H1 (cell line): ENCODE measurements around the gene BABAM1. TPM values are rescaled to one million over a fixed set of nuclear protein-coding genes. Genes with fewer than 3 reads are reported as not detected.

ENCODE experiments used
- CTCF ChIA-PET: fragments of 300-600 bp; sonication (Branson Sonifier 250); formaldehyde crosslinking; loops from one replicate; lab custom pipeline; 2021; ENCODE audit not compliant: partially characterized antibody; lab: Charles Lee
- POLR2A ChIA-PET: fragments of 300-600 bp; sonication (Branson Sonifier 250); formaldehyde crosslinking; loops from one replicate; lab custom pipeline; 2021; ENCODE audit warnings: inconsistent platforms; ENCODE audit not compliant: partially characterized antibody; lab: Charles Lee
- DNase-seq, 2 experiments: peaks; one replicate each; pipeline versions ENCODE4 v3.0.0 to v3.0.0-alpha.2; 2010 to 2022; ENCODE audit warnings: low spot score in 2 of 2, low read depth in 1 of 2, mixed read lengths in 1 of 2
- FAIRE-seq: peaks from 2 replicates; lab custom pipeline; 2011; peaks lifted over from hg19 to GRCh38; lab: Jason Lieb, UNC
- H2AFZ ChIP-seq: 2 replicates; pipeline ENCODE4 v1.8.1; 2012; ENCODE audit warnings: low read length, inconsistent platforms
- H2AK5ac ChIP-seq: 2 replicates; pipeline ENCODE4 v1.6.1; 2013; ENCODE audit warnings: low read depth, low read length
- H2BK120ac ChIP-seq: replicated peaks from 2 replicates; pipeline ENCODE3; 2013; ENCODE audit warnings: low read depth, low read length, inconsistent platforms
- H2BK12ac ChIP-seq: 2 replicates; pipeline ENCODE4 v1.6.1; 2013; ENCODE audit warnings: low read depth, low read length
- H2BK15ac ChIP-seq: 2 replicates; pipeline ENCODE4 v1.6.1; 2013; ENCODE audit warnings: low read length
- H2BK20ac ChIP-seq: 2 replicates; pipeline ENCODE4 v1.6.1; 2013; ENCODE audit warnings: low read length
- H2BK5ac ChIP-seq: 2 replicates; pipeline ENCODE4 v1.6.1; 2013; ENCODE audit warnings: low read depth, low read length
- H3K14ac ChIP-seq: 2 replicates; pipeline ENCODE4 v1.6.1; 2013; ENCODE audit warnings: inconsistent platforms; ENCODE audit not compliant: insufficient read length
- H3K18ac ChIP-seq: 2 replicates; pipeline ENCODE4 v1.6.1; 2013; ENCODE audit warnings: low read length; ENCODE audit errors: extremely low read depth
- H3K23ac ChIP-seq: 2 replicates; pipeline ENCODE4 v1.6.1; 2013; ENCODE audit warnings: inconsistent platforms; ENCODE audit not compliant: insufficient read length
- H3K23me2 ChIP-seq: 2 replicates; pipeline ENCODE4 v1.6.1; 2013; ENCODE audit warnings: low read depth, low read length
- H3K27ac ChIP-seq: 2 replicates; pipeline ENCODE4 v1.6.1; 2011; ENCODE audit warnings: low read depth, low read length, inconsistent platforms
- H3K27me3 ChIP-seq, 4 experiments: replicated peaks in 1 of 4; 1 replicate in 1 of 4; 2 replicates in 3 of 4; pipeline versions ENCODE4 v1.6.1 to v1.8.1; 2011 to 2013; ENCODE audit warnings: low read length in 3 of 4, mild to moderate bottlenecking in 3 of 4, inconsistent platforms in 2 of 4, mixed read lengths in 2 of 4, moderate library complexity in 1 of 4; ENCODE audit not compliant: control insufficient read depth in 3 of 4, insufficient read depth in 3 of 4; ENCODE audit errors: extremely low read depth in 1 of 4
- H3K36me3 ChIP-seq, 4 experiments: 2 replicates each; pipeline versions ENCODE4 v1.6.1 to v1.8.1; 2011 to 2013; ENCODE audit warnings: mild to moderate bottlenecking in 4 of 4, low read length in 3 of 4, moderate library complexity in 2 of 4, control low read depth in 1 of 4, inconsistent platforms in 1 of 4; ENCODE audit not compliant: insufficient read depth in 4 of 4, control insufficient read depth in 2 of 4
- H3K4ac ChIP-seq: replicated peaks from 2 replicates; pipeline ENCODE3; 2013; ENCODE audit warnings: low read length, low read depth, mixed read lengths, inconsistent platforms; ENCODE audit not compliant: insufficient read length
- H3K4me1 ChIP-seq, 4 experiments: replicated peaks in 1 of 4; 1 replicate in 1 of 4; 2 replicates in 3 of 4; pipeline versions ENCODE4 v1.6.1 to v1.8.1; 2011 to 2013; ENCODE audit warnings: low read length in 3 of 4, inconsistent platforms in 2 of 4, mixed read lengths in 1 of 4; ENCODE audit not compliant: insufficient read depth in 4 of 4, control insufficient read depth in 3 of 4
- H3K4me2 ChIP-seq, 2 experiments: 2 replicates each; pipeline versions ENCODE4 v1.6.1 to v1.8.1; 2011 to 2013; ENCODE audit warnings: low read depth in 2 of 2, low read length in 2 of 2, control low read depth in 1 of 2, inconsistent platforms in 1 of 2, mild to moderate bottlenecking in 1 of 2; ENCODE audit not compliant: insufficient read depth in 1 of 2
- H3K4me3 ChIP-seq, 4 experiments: fragments of 200-600, 300-600 bp in 1 of 4; sonication (generic), shearing (Covaris generic), sonication (Bioruptor Twin) in 1 of 4; 2 replicates each; pipeline versions ENCODE4 v1.5.1 to v1.8.1; 2011 to 2016; ENCODE audit warnings: low read length in 4 of 4, low read depth in 3 of 4, control low read depth in 2 of 4, inconsistent platforms in 2 of 4, mild to moderate bottlenecking in 2 of 4, mixed read lengths in 1 of 4, moderate library complexity in 1 of 4; ENCODE audit not compliant: insufficient read depth in 2 of 4; ENCODE audit errors: extremely low read depth in 1 of 4
- H3K56ac ChIP-seq: replicated peaks from 2 replicates; pipeline ENCODE3; 2013; ENCODE audit warnings: low read depth, mild to moderate bottlenecking, mixed read lengths, low read length, inconsistent platforms; ENCODE audit not compliant: insufficient read length
- H3K79me1 ChIP-seq: 2 replicates; pipeline ENCODE4 v1.6.1; 2013; ENCODE audit warnings: low read depth, low read length, control low read depth
- H3K79me2 ChIP-seq, 2 experiments: 2 replicates each; pipeline versions ENCODE4 v1.6.1 to v1.8.1; 2012 to 2013; ENCODE audit warnings: low read length in 2 of 2, mild to moderate bottlenecking in 2 of 2, inconsistent platforms in 1 of 2; ENCODE audit not compliant: insufficient read depth in 2 of 2, control insufficient read depth in 1 of 2
- H3K9ac ChIP-seq, 4 experiments: replicated peaks in 1 of 4; 1 replicate in 1 of 4; 2 replicates in 3 of 4; pipeline versions ENCODE4 v1.6.1 to v1.8.1; 2011 to 2013; ENCODE audit warnings: low read depth in 3 of 4, low read length in 3 of 4, control low read depth in 2 of 4, mild to moderate bottlenecking in 2 of 4, moderate library complexity in 2 of 4, inconsistent platforms in 1 of 4; ENCODE audit errors: extremely low read depth in 1 of 4
- H3K9me3 ChIP-seq, 2 experiments: 2 replicates each; pipeline versions ENCODE4 v1.6.1 to v1.8.1; 2012 to 2013; ENCODE audit warnings: mild to moderate bottlenecking in 2 of 2, moderate library complexity in 2 of 2, control low read depth in 1 of 2, inconsistent platforms in 1 of 2, low read depth in 1 of 2, low read length in 1 of 2, mixed read lengths in 1 of 2; ENCODE audit not compliant: insufficient read depth in 2 of 2
- H4K20me1 ChIP-seq, 2 experiments: replicated peaks in 1 of 2; 2 replicates each; pipeline versions ENCODE3 to v1.8.1; 2011 to 2013; ENCODE audit warnings: inconsistent platforms in 2 of 2, low read length in 2 of 2, mild to moderate bottlenecking in 1 of 2; ENCODE audit not compliant: insufficient read depth in 2 of 2, control insufficient read depth in 1 of 2
- H4K5ac ChIP-seq: 2 replicates; pipeline ENCODE4 v1.6.1; 2013; ENCODE audit warnings: low read length, low read depth, mixed read lengths, inconsistent platforms; ENCODE audit not compliant: insufficient read length
- H4K8ac ChIP-seq: 2 replicates; pipeline ENCODE4 v1.8.0; 2013; ENCODE audit warnings: mild to moderate bottlenecking, moderate library complexity, low read length, inconsistent platforms; ENCODE audit not compliant: insufficient read depth; ENCODE audit errors: extremely low read depth
- H4K91ac ChIP-seq: replicated peaks from 2 replicates; pipeline ENCODE3; 2013; ENCODE audit warnings: low read length, mixed read lengths, inconsistent platforms; ENCODE audit not compliant: insufficient read length
- ATF2 ChIP-seq: IDR thresholded peaks from 2 replicates; pipeline ENCODE4 v1.6.1; 2012; ENCODE audit warnings: low read length, inconsistent platforms
- BCL11A ChIP-seq, 2 experiments: IDR thresholded peaks; one replicate each; pipeline ENCODE4 v1.6.1; 2011; ENCODE audit warnings: low read depth in 2 of 2, low read length in 2 of 2, mild to moderate bottlenecking in 2 of 2
- BRCA1 ChIP-seq: IDR thresholded peaks from 2 replicates; pipeline ENCODE4 v1.6.1; 2012; ENCODE audit warnings: low read depth, low read length, improper control_type of control experiment
- CEBPB ChIP-seq: IDR thresholded peaks from 2 replicates; pipeline ENCODE4 v1.6.1; 2012; ENCODE audit warnings: low read depth, low read length
- FOSL1 ChIP-seq: IDR thresholded peaks from 2 replicates; pipeline ENCODE4 v1.6.1; 2011; ENCODE audit warnings: mild to moderate bottlenecking, low read depth, low read length, moderate library complexity; ENCODE audit not compliant: insufficient read depth
- JUND ChIP-seq: IDR thresholded peaks from 2 replicates; pipeline ENCODE4 v1.6.1; 2011; ENCODE audit warnings: mild to moderate bottlenecking, improper control_type of control experiment, low read length
- KDM4A ChIP-seq: IDR thresholded peaks from one replicate; pipeline ENCODE4 v1.7.1; 2012; ENCODE audit warnings: low read depth, mild to moderate bottlenecking, moderate library complexity, low read length, inconsistent platforms; ENCODE audit not compliant: severe bottlenecking
- KDM5A ChIP-seq: fragments of 200-600 bp; IDR thresholded peaks from 2 replicates; pipeline ENCODE4 v1.7.1; 2012; ENCODE audit warnings: mild to moderate bottlenecking, low read length, inconsistent platforms, mixed read lengths
- POU5F1 ChIP-seq: IDR thresholded peaks from 2 replicates; pipeline ENCODE4 v1.6.1; 2011; ENCODE audit warnings: low read depth, mild to moderate bottlenecking, low read length, moderate library complexity
- SIX5 ChIP-seq: IDR thresholded peaks from 2 replicates; pipeline ENCODE4 v1.6.1; 2011; ENCODE audit warnings: mild to moderate bottlenecking, low read depth, low read length
- SP2 ChIP-seq: IDR thresholded peaks from 2 replicates; pipeline ENCODE4 v1.6.1; 2012; ENCODE audit warnings: mild to moderate bottlenecking, low read length, inconsistent platforms
- SP4 ChIP-seq: IDR thresholded peaks from 2 replicates; pipeline ENCODE4 v1.6.1; 2012; ENCODE audit warnings: low read length, inconsistent platforms
- TBP ChIP-seq: IDR thresholded peaks from 2 replicates; pipeline ENCODE4 v1.6.1; 2011; ENCODE audit warnings: low read depth, low read length, improper control_type of control experiment
- WGBS, 2 experiments: shearing (Covaris generic) in 1 of 2; methylation state at CpG; one replicate each; pipeline versions ENCODE4 v1.1.6 to v1.1.7; 2013 to 2015; ENCODE audit warnings: low lambda C conversion rate in 2 of 2, mixed read lengths in 2 of 2, inconsistent platforms in 1 of 2, low coverage in 1 of 2, missing lambda C conversion rate in 1 of 2; ENCODE audit not compliant: insufficient replicate concordance in 2 of 2, insufficient coverage in 1 of 2, insufficient read length in 1 of 2; ENCODE audit errors: extremely low coverage in 1 of 2, missing lambda C conversion rate in 1 of 2; 5-methylcytosine and 5-hydroxymethylcytosine counted together
- polyA plus RNA-seq, 7 experiments: library from polyadenylated mRNA; depleted of rRNA in 3 of 7; stranded (reverse) in 5 of 7; unstranded in 2 of 7; fragments of >200 nt in 5 of 7; fragments of 200-250 nt in 2 of 7; gene quantifications; 1 replicate in 5 of 7; 2 replicates in 1 of 7; 4 replicates in 1 of 7; pipeline versions ENCODE4 v1.2.1 to v1.2.3, GENCODE V29; 2011 to 2013; ENCODE audit warnings: missing spikeins in 2 of 7, mixed read lengths in 2 of 7
- total RNA-seq: library from RNA; stranded (reverse); fragmentation: NEBNext Ultra II Directional; extraction: Animal tissue kit (Norgen Biotek cat#: 25700); gene quantifications from 2 replicates; pipeline ENCODE4 v1.2.1, GENCODE V29; 2021

The BABAM1 gene
- total and polyA plus RNA-seq, 2 of the 8 experiments (the other 6 are each of a cell fraction or from before 2014, with no cell fraction given) = 127 to 133 TPM

GRCh38 chr19:17254636-17255035, 12.6 kb upstream of the BABAM1 start:
- Histone ChIP-seq H3K4me2 (no peak overlapping the region), H3K4me1 (no peaks in the 10 kb centered on the region), H4K91ac (no peak overlapping the region), H3K9me3 (peaks cover 11% of the 10 kb centered on the region in 2 experiments; a peak in 3 of 4 replicates), H3K36me3 (peaks cover 2 to 10% (median 4%) of the 10 kb centered on the region in 4 experiments; a peak in 4 of 8 replicates), H3K56ac (no peak overlapping the region), H2BK15ac (no peak overlapping the region), H3K79me2 (no peaks in the 10 kb centered on the region), H2AFZ (no peak overlapping the region), H3K4ac (no peak overlapping the region), H2BK120ac (no peak overlapping the region), H2BK5ac (no peak overlapping the region), H2BK12ac (no peak overlapping the region), H3K23me2 (no peaks in the 10 kb centered on the region), H2AK5ac (no peak overlapping the region), H3K14ac (no peak overlapping the region), H3K18ac (no peak overlapping the region), H3K23ac (no peak overlapping the region), H2BK20ac (no peak overlapping the region), H3K9ac (no peak overlapping the region), H3K27ac (no peak overlapping the region), H3K4me3 (no peak overlapping the region), H4K8ac (no peak overlapping the region), H4K5ac (no peak overlapping the region), H4K20me1 (no peaks in the 10 kb centered on the region), H3K27me3 (no peaks in the 10 kb centered on the region), H3K79me1 (no peaks in the 10 kb centered on the region)
- ChIA-PET POLR2A (interaction anchor here (0.8 to 1.9 kb wide), 4 partner anchors 10 to 28 kb away, joined by 3 to 5 read pairs (median 4); partner anchors contain the start of genes OCEL1 and USHBP1), CTCF (interaction anchor here (0.6 to 2.9 kb wide), 7 partner anchors 9 to 483 kb away, joined by 3 to 15 read pairs (median 4); partner anchors contain the start of gene USHBP1)
- 94% methylated on average over 9 of the region's 10 CpGs; no CpG with 5 or more reads in 1 of the 2 experiments for WGBS, 2 experiments
- no peak for TF ChIP-seq CEBPB
- no peak for TF ChIP-seq POU5F1
- no peak for TF ChIP-seq SP4
- TF ChIP-seq KDM4A = no peak
- TF ChIP-seq BCL11A (IDR thresholded peaks at IDR 0.05; ENCODE audit: low read depth in 2 of 2, low read length in 2 of 2) = no peak
- no peak for TF ChIP-seq JUND
- TF ChIP-seq SP2 = no peak
- TF ChIP-seq FOSL1 = no peak
- no peak for TF ChIP-seq ATF2
- no peak for TF ChIP-seq SIX5
- TF ChIP-seq BRCA1 = no peak
- no peak for TF ChIP-seq KDM5A
- no peak for TF ChIP-seq TBP
- DNase-seq (no peak), FAIRE-seq (no peak)
